Neural progenitor cell (in vitro differentiated cells): ENCODE measurements around the gene RNF13.

Source experiments
- CTCF ChIP-seq: fragments of 200-600 bp; sonication (generic); IDR thresholded peaks from 2 replicates; pipeline ENCODE4 v1.5.1; 2017; ENCODE audit warnings: antibody characterized with exemption, mild to moderate bottlenecking
- EZH2 ChIP-seq: fragments of 200-600 bp; sonication (generic); IDR thresholded peaks from 2 replicates; pipeline ENCODE4 v1.6.1; 2017; ENCODE audit warnings: antibody characterized with exemption, mild to moderate bottlenecking, moderate library complexity
- EZH2phosphoT487 ChIP-seq: fragments of 200-600 bp; sonication (generic); IDR thresholded peaks from 2 replicates; pipeline ENCODE4 v1.6.1; 2017; ENCODE audit warnings: antibody characterized with exemption

GRCh38 chr3:149977386-149977785 is 164.4 kb downstream of the RNF13 start:
- TF ChIP-seq CTCF (no peak), EZH2 (no peak), EZH2phosphoT487 (no peak)
